Midbrain (tissue), 1 donor: ENCODE data around the gene RPL18.

Experiments used
- DNase-seq: peaks from one replicate; lab custom pipeline; 2025; lab: John Stamatoyannopoulos, UW

RPL18 gene

DNA sequence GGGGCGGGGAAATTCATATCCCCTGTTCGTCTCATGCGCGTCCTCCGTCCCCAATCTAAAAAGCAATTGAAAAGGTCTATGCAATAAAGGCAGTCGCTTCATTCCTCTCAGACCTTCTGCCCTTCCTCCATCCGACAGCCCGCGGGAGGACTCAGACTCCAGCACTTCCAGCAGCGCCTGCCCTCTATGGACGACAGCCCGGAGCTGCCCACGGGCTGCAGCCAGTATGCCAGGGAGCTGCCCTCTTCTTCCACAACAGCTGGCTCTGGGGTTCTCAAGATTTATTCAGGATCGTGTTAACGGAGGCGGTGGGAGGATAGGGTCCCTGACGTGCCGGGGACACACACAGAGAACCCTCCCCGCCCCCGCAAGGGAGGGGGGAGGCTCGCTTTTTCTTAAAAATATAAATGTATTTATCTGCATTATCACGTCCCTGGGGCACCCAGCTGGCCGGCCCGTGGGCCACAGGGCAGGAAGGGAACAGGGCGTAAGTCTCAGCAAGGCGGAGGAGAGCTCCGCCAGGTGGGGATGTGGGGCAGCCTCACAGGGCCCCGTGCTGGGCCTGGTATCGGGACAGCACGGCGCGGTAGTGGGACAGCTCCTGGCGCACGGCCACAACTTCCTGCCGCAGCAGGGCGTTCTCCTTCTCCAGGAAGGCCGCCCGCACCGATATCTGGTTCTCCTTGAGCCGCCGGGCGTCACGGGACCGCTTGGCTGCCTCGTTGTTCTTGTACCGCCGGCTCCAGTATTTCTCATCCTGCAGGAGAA lies 11.5 kb upstream of the RPL18 start:
- DNase-seq = no peak

DNA sequence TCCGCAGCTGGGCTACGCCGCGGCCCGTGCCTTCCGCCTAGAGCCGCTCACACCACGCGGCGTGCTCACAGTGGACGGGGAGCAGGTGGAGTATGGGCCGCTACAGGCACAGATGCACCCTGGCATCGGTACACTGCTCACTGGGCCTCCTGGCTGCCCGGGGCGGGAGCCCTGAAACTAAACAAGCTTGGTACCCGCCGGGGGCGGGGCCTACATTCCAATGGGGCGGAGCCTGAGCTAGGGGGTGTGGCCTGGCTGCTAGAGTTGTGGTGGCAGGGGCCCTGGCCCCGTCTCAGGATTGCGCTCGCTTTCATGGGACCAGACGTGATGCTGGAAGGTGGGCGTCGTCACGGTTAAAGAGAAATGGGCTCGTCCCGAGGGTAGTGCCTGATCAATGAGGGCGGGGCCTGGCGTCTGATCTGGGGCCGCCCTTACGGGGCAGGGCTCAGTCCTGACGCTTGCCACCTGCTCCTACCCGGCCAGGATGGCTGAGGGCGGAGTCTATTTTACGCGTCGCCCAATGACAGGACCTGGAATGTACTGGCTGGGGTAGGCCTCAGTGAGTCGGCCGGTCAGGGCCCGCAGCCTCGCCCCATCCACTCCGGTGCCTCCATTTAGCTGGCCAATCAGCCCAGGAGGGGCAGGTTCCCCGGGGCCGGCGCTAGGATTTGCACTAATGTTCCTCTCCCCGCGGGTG lies 10.8 kb upstream of the RPL18 start:
- DNase-seq = no peak

DNA sequence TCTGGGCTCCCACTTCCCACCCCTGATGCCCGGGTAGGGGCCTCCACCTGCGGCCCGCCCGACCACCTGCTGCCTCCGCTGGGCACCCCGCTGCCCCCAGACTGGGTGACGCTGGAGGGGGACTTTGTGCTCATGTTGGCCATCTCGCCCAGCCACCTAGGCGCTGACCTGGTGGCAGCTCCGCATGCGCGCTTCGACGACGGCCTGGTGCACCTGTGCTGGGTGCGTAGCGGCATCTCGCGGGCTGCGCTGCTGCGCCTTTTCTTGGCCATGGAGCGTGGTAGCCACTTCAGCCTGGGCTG lies 10.3 kb upstream of the RPL18 start:
- DNase-seq = no peak

DNA sequence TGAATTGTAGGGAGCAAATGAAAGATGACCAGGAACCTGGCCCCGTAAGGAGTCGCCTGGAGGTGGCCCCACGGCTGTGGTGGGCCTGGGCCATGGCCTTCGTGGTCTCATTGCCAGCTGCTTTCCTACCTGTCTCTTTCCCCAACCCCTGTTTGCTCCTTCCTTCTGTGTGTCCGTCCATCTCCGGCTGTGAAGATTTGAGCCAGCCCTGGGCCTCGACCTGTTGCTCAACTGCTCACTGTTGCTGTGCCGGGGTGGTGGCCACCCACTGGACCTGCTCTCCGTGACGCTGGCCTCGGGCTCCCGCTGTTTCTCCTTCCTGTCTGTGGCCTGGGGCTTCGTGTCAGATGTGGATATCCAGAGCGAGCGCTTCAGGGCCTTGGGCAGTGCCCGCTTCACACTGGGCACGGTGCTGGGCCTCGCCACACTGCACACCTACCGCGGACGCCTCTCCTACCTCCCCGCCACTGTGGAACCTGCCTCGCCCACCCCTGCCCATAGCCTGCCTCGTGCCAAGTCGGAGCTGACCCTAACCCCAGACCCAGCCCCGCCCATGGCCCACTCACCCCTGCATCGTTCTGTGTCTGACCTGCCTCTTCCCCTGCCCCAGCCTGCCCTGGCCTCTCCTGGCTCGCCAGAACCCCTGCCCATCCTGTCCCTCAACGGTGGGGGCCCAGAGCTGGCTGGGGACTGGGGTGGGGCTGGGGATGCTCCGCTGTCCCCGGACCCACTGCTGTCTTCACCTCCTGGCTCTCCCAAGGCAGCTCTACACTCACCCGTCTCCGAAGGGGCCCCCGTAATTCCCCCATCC lies 9.7 kb upstream of the RPL18 start:
- DNase-seq = no peak

DNA sequence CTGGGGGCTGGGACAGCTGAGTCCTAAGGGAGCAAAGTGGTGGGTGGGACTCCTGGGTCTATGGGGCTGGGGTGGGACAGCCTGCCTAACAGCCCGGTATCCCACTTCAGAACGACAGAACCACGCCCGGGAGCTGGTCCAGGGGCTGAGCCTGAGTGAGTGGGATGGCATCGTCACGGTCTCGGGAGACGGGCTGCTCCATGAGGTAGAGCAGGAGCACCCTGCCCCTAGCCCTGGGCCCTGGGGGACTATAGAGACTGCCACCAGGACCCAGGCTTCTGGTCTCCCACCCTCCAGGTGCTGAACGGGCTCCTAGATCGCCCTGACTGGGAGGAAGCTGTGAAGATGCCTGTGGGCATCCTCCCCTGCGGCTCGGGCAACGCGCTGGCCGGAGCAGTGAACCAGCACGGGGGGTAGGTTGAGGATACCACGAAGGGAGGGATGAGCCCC lies 8.9 kb upstream of the RPL18 start:
- no peak for DNase-seq

DNA sequence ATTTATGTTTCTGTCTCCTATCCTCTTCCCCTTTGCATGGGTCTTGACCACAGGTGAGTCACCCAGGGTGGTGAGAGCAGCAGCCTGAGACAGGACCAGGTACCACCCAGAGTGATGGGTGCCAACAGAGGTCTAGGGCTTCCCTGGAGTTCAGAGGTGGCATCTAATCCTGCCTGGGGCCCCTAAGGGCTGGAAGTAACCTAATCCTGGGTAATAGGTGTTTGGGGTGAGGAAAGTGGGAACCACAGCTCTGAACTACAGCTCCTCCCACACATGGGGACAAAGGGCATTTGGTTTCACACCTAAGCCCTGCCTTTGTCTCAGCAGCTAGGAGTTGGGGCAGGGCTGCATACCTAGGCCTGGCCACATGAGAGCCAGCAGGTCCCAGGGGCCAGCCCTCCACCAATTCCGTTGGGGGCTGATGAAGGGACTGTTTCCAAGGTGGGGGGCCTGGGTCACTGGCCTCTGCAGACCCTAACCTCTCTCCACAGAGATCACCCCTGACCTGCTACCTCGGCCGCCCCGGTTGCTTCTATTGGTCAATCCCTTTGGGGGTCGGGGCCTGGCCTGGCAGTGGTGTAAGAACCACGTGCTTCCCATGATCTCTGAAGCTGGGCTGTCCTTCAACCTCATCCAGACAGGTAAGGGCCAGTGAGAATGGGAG lies 8.4 kb upstream of the RPL18 start:
- DNase-seq = no peak

DNA sequence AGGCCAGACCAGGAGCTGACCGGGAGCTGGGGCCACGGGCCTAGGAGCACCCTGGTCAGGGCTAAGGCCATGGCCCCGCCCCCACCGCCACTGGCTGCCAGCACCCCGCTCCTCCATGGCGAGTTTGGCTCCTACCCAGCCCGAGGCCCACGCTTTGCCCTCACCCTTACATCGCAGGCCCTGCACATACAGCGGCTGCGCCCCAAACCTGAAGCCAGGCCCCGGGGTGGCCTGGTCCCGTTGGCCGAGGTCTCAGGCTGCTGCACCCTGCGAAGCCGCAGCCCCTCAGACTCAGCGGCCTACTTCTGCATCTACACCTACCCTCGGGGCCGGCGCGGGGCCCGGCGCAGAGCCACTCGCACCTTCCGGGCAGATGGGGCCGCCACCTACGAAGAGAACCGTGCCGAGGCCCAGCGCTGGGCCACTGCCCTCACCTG lies 6.9 kb upstream of the RPL18 start:
- no peak for DNase-seq

DNA sequence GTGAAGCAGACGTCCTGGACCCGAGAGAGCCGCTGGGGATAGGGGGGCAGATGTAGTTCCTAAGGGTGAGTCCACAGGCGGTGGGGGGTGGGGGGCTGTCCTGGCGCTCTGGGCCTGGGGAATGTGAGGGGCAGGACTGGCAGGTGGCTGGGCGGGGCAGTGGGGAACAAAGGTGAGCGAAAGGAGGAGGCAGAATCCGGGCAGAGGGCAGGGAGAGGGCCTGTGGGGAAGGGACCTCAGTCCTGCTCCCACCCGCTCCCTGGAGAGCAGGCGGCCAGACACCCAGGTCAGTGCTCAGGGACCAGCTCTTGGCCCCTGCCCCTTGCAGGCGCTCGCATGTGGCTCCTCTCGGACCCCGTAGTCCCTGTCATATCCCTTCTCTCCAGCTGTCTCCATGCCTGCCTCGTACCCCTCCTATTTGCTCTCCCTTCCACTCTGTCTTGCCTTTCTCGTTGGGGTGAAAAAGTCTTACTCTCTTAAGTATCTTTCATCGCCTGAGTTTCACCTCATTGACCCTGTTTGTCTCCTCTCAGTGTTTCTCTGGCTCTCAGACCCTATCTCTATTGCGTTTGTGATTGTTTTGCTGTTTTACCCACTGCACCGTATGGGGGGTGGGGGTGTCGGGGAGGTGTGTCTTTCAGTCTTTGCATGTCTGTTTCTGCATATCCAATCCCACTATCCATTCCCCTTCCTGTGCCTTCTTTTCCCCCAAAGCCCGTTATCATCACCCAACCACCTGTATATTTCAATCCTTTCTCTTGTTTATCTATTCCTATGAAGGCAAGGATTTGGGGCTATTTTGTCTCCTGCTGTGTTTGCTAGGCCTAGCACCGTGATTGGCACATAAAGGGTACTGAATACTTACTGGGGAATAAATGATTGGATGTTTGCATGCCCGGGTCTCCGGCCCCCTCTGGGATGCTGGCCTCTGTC lies 6.1 kb upstream of the RPL18 start:
- no peak for DNase-seq

DNA sequence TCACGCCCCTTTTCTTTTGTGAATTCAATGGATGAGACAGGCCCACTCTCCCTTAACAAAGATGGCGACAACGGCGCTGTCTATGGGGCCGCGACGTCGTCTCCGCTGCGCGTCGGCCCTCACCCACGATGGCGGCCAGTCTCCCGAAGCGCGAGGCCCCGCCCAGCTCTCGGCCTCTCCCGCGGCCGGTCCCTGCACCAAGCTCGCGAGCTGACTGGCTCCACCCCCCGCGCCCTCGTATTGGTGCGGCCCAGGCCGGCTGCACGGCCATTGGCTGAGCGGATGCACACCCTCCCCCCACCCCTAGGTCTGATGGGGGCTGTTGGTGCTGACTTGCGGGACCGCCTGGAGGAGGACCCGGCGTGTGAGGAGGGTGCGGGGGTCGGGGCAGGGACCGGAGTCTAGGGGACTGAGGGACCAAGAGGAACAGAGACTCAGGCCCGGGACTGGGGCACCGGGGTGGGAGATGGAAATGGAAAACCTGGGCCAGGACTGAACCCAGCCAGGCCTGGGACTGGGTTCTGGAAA lies 5.2 kb upstream of the RPL18 start:
- peak; percentile 98 for DNase-seq

DNA sequence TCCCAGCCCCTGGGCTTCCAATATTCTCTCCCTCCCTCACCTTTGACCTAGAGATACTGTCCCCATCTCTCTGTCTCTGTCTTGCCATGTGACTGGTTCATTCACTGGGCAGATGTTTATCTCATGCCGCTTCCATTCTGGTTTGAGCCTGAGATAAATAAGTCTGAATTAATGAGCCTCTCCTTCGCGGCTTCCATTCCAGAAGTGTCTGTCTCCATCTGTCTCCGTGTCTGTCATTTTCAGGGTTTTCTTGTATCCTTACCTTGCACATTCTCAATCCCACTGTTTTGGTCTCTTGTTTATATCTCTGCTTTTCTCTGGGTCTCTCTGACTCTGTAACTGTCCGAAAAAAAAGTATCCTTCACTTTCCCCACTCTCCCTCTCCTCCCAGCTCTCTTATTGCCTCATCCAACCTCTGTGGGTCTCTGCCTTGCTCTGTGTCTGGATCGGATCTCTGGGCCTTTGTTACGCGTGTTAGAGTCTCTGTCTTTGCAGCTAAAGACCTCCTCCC lies 4.6 kb upstream of the RPL18 start:
- DNase-seq = no peak

DNA sequence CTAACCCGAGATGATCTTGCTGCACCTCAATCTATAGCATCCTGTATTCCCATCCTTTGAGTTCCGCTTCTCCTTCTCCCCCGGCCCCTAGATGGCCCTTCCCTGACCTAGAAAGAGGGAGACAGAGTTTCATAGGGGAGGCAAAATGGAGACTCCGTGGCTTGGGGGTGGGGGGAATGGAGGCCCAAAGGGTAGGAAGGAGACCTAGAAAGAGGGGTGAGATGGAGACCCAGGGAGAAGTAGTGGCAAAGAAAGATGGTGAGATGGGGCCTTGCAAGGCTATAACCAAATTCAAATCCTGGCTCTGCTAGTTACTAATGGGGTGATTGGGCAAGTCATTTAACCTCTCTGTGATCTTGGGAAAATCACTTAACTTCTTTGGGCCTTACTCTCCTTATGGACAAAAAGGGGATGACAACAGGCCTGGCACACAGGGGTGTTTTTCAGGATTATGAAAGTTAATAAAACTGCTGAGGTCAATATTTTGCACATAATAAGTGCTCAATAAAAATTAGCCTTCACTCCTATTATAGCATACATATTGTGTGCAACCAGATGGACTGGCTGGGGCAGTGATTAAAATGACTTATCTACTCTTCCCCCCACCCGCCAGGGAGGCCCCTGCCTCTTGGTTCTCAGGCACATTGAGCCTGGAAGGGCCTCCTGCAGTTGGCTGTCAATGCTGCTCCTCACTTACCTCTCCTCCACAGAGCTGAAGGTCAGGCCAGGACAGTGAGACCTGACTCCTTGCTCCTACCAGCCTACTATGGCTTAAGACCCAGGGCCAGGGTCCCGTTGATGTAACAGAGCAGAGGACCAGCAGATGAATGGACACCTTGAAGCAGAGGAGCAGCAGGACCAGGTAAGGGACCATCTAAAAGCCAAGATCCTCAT lies 961 bp upstream of the RPL18 start:
- DNase-seq = no peak

DNA sequence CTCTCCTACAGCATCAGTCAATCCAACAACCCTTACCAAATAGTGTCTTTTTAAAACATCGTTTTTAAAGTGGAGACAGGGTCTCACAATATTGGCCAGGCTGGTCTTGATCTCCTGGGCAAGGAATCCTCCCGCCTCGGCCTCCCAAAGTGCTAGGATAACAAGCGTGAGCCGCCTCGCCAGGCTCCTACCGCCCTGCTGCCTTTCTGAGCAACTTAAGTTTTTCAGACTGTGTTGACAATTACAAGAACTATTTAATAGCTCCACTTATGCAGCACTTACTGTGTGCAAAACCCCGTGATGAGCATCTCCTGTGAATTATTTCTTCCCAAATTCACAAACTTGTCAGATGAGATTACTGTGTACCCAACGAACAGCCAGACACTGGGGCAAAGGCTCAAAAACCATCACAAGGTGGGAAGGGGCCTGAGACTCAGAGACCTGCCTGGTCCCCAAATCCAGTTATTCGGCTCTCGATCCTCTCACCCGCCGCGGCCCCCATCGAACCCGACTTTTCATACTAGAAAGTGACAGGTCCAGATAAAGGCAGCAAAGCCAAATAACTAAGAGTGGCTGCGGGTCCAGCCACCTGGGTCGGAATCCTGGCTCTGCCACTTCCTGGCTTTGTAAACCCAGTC lies 581 bp downstream of the RPL18 start:
- DNase-seq = no peak

DNA sequence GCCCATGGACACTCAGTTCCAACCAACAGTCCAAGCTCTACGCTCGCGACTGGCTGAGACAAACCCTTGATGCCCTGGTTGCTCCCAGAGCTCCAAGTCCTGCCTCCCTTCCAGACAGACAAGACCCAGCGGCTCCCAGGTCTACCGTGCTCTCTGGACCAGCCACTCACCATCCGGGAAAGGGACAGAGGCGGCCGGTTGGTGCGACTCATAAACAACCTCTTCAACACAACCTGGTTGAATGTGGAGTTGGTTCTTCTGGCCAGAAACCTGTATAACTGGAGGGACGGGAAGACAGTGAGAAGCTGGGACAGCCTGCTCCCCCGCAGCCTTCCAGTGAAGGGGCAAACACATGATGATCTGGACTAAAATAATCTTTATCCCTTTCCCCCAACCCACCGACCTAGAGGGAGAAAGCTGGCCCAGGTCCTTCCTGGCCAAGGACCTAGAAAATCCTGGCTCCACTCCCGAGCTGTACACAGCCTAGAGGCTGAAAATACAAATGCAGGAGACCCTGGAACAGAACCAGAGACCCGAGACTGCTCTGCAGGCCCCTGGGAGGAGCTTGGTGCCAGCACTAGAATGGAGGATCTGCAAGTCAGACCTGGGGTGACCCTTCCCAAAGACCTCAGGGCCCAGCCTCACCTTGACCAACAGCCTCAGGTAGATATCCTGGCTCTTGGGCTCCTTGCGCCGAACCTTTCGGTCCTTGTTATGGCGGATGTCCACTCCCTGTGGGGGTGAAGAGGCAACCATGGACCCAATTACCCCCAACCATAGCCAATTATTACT lies 1.6 kb downstream of the RPL18 start:
- peak; percentile 30 for DNase-seq

DNA sequence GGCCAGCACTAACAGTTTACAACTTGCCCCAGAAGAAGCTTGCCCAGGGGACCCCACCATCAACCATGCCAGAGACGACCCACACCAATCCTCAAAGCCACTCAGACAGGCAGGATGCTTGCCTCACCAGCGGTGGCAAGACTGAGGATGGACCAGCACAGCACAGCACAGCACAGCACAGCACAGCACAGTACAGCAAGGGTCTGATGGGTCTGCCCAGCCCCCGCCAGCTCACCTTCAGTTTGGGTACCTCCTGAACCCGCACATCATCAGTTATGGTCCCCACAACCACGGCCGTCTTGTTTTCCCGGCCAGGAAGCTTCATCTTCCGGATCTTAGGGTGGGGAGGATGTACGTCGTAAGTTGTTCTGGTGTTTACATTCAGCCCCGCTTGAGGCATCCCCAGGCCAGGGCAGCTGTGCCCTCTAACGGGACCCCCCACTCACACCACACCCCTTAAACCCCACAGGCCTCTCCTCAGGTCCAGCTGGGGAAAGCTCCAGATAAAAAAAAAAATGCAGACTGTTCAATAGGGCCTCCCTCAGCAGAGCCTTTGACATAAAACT lies 2.4 kb downstream of the RPL18 start:
- DNase-seq = no peak

DNA sequence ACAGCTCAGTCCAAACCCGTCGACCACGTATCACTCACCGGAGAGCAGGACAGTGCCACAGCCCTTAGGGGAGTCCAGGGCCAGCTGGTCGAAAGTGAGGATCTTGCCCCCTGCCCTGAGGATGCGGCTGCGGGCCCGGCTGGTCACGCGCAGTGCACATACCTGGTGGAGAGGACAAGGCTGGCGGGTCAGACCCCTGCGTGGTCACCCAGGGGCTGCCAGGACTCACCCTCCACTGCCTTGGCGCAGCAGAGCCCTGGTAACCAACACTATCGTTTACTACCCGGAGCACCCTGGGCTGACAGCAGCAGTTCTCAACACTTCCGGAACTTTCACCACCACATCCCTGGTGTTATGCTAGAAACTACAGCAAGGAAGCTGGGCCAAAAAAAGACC lies 2.9 kb downstream of the RPL18 start:
- DNase-seq = no peak

DNA sequence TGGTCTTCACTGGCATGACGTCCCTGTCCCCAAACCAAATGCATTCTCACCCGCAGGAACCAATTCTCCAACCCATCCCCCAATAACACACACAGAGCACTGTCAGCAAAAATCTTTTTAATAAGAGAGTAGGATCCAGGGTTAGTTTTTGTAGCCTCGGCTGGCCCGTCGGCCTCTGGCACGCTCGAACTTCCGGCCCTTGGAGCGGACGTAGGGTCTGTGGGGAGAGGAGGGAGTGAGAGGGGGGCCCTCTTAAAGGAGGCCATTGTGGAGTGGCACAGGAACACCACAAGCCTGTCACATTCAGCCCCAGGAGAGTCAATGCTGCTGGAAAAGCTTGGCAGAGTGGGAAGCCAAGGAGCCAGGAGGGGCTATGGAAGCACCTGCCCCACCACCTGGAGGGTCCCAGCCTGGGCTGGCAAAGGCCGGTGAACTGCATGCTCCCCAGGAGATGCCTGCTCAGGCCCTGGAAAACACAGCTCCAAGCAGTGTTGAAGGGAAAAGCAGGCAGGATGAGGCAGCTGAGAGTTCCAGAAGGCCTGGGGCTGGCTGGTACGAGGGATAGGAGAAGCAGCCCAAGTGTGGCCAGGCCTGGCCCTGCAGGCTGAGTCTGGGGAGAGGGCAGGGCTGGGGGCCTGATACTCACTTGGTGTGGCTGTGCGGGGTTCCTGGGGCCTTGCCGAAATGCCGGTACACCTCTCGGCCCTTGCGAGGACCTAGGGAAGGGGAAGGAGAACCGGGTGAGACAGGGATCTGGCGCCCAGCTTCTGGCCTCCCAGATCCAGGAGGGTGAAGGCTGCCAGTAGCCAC lies 3.5 kb downstream of the RPL18 start:
- no peak for DNase-seq
